H9 (cell line): ENCODE data around the gene TESK2. TPM values are rescaled to one million over a fixed set of nuclear protein-coding genes. Genes with fewer than 3 reads are reported as not detected.

ENCODE experiments used
- DNase-seq: peaks from one replicate; pipeline ENCODE4 v3.0.0-alpha.2; 2017
- H2AFZ ChIP-seq: one replicate; pipeline ENCODE4 v1.6.1; 2013; ENCODE audit warnings: mild to moderate bottlenecking, low read length, control low read depth, moderate library complexity
- H2AK5ac ChIP-seq: 2 replicates; pipeline ENCODE4 v1.6.1; 2013; ENCODE audit warnings: low read length, control low read depth, mixed read lengths; ENCODE audit not compliant: insufficient read length
- H2BK120ac ChIP-seq: one replicate; pipeline ENCODE4 v1.6.1; 2013; ENCODE audit warnings: low read depth, mild to moderate bottlenecking, low read length, control low read depth, inconsistent platforms; ENCODE audit not compliant: poor library complexity, severe bottlenecking
- H2BK12ac ChIP-seq: 2 replicates; pipeline ENCODE4 v1.6.1; 2013; ENCODE audit warnings: low read length, control low read depth, mixed read lengths, low read depth; ENCODE audit not compliant: insufficient read length
- H2BK15ac ChIP-seq: 2 replicates; pipeline ENCODE4 v1.6.1; 2013; ENCODE audit warnings: low read depth, low read length, control low read depth
- H2BK20ac ChIP-seq: one replicate; pipeline ENCODE4 v1.6.1; 2013; ENCODE audit warnings: low read depth, mild to moderate bottlenecking, low read length, control low read depth, inconsistent platforms; ENCODE audit not compliant: poor library complexity, severe bottlenecking
- H2BK5ac ChIP-seq: 2 replicates; pipeline ENCODE4 v1.6.1; 2013; ENCODE audit warnings: low read length, control low read depth, mixed read lengths; ENCODE audit not compliant: insufficient read length
- H3K14ac ChIP-seq: 2 replicates; pipeline ENCODE4 v1.6.1; 2013; ENCODE audit warnings: low read length, control low read depth; ENCODE audit not compliant: insufficient read depth
- H3K18ac ChIP-seq: 2 replicates; pipeline ENCODE4 v1.6.1; 2013; ENCODE audit warnings: low read depth, mild to moderate bottlenecking, mixed read lengths, low read length, control low read depth; ENCODE audit not compliant: insufficient read length
- H3K23ac ChIP-seq: 2 replicates; pipeline ENCODE4 v1.6.1; 2013; ENCODE audit warnings: low read length, control low read depth, mixed read lengths, low read depth; ENCODE audit not compliant: insufficient read length
- H3K23me2 ChIP-seq: 2 replicates; pipeline ENCODE4 v1.6.1; 2013; ENCODE audit warnings: low read depth, mild to moderate bottlenecking, mixed read lengths, low read length, control low read depth; ENCODE audit not compliant: insufficient read length, poor library complexity, severe bottlenecking
- H3K27ac ChIP-seq: 2 replicates; pipeline ENCODE4 v1.5.1; 2013; ENCODE audit warnings: low read length, control low read depth, mixed read lengths, low read depth; ENCODE audit not compliant: insufficient read length
- H3K27me3 ChIP-seq: 2 replicates; pipeline ENCODE4 v1.6.1; 2013; ENCODE audit warnings: low read length, control low read depth, inconsistent platforms; ENCODE audit not compliant: insufficient read depth
- H3K4ac ChIP-seq: 2 replicates; pipeline ENCODE4 v1.6.1; 2013; ENCODE audit warnings: low read depth, mild to moderate bottlenecking, control low read depth, inconsistent platforms, low read length, moderate library complexity
- H3K4me1 ChIP-seq: 2 replicates; pipeline ENCODE4 v1.6.1; 2013; ENCODE audit warnings: low read length, control low read depth, inconsistent platforms; ENCODE audit not compliant: insufficient read depth
- H3K4me2 ChIP-seq: 2 replicates; pipeline ENCODE4 v1.6.1; 2013; ENCODE audit warnings: low read length, control low read depth, mixed read lengths; ENCODE audit not compliant: insufficient read length, insufficient read depth
- H3K56ac ChIP-seq: 2 replicates; pipeline ENCODE4 v1.6.1; 2013; ENCODE audit warnings: low read depth, mild to moderate bottlenecking, mixed read lengths, low read length, control low read depth; ENCODE audit not compliant: insufficient read length
- H3K79me1 ChIP-seq: 2 replicates; pipeline ENCODE4 v1.6.1; 2013; ENCODE audit warnings: low read depth, mild to moderate bottlenecking, moderate library complexity, low read length, control low read depth, inconsistent platforms; ENCODE audit not compliant: insufficient read depth, poor library complexity, severe bottlenecking
- H3K79me2 ChIP-seq: 2 replicates; pipeline ENCODE4 v1.6.1; 2013; ENCODE audit warnings: low read length, control low read depth, inconsistent platforms; ENCODE audit not compliant: insufficient read depth
- H3K9ac ChIP-seq: 2 replicates; pipeline ENCODE4 v1.6.1; 2013; ENCODE audit warnings: low read length, control low read depth, mixed read lengths; ENCODE audit not compliant: insufficient read length; ENCODE audit errors: extremely low read depth
- H3K9me3 ChIP-seq: one replicate; pipeline ENCODE4 v1.6.1; 2013; ENCODE audit warnings: low read depth, low read length, inconsistent platforms; ENCODE audit not compliant: control insufficient read depth
- H3T11ph ChIP-seq: one replicate; pipeline ENCODE4 v1.6.1; 2013; ENCODE audit warnings: mild to moderate bottlenecking, low read length, control low read depth, inconsistent platforms
- H4K20me1 ChIP-seq: one replicate; pipeline ENCODE4 v1.6.1; 2013; ENCODE audit not compliant: control insufficient read depth, insufficient read length, insufficient read depth
- H4K5ac ChIP-seq: 2 replicates; pipeline ENCODE4 v1.6.1; 2013; ENCODE audit warnings: low read depth, mild to moderate bottlenecking, mixed read lengths, low read length, control low read depth; ENCODE audit not compliant: insufficient read length
- H4K8ac ChIP-seq: replicated peaks from 2 replicates; pipeline ENCODE4 v1.6.1; 2013; ENCODE audit warnings: low read length, control low read depth, mixed read lengths, low read depth; ENCODE audit not compliant: insufficient read length
- H4K91ac ChIP-seq: 2 replicates; pipeline ENCODE4 v1.6.1; 2013; ENCODE audit warnings: low read depth, mild to moderate bottlenecking, moderate library complexity, mixed read lengths, low read length, control low read depth; ENCODE audit not compliant: insufficient read length
- H3K27ac Mint-ChIP-seq, 3 experiments: 2 replicates in 2 of 3; 3 replicates in 1 of 3; pipeline ENCODE4 v1.8.0; 2020 to 2021; ENCODE audit warnings: mixed read lengths in 3 of 3, mild to moderate bottlenecking in 1 of 3, moderate library complexity in 1 of 3
- H3K27me3 Mint-ChIP-seq: 2 replicates; pipeline ENCODE4 v1.8.0; 2021; ENCODE audit warnings: low read depth, mild to moderate bottlenecking, moderate library complexity, mixed read lengths
- H3K36me3 Mint-ChIP-seq, 3 experiments: 2 replicates in 2 of 3; 3 replicates in 1 of 3; pipeline ENCODE4 v1.8.0; 2020 to 2021; ENCODE audit warnings: low read depth in 3 of 3, mixed read lengths in 3 of 3; ENCODE audit not compliant: insufficient read depth in 1 of 3
- H3K4me1 Mint-ChIP-seq, 2 experiments: 2 replicates each; pipeline ENCODE4 v1.8.0; 2020; ENCODE audit warnings: mixed read lengths in 2 of 2
- H3K4me3 Mint-ChIP-seq, 2 experiments: 2 replicates in 1 of 2; 3 replicates in 1 of 2; pipeline ENCODE4 v1.8.0; 2020 to 2021; ENCODE audit warnings: mild to moderate bottlenecking in 2 of 2, mixed read lengths in 2 of 2, moderate library complexity in 1 of 2
- H3K9me3 Mint-ChIP-seq, 2 experiments: 2 replicates in 1 of 2; 3 replicates in 1 of 2; pipeline ENCODE4 v1.8.0; 2020; ENCODE audit warnings: mild to moderate bottlenecking in 2 of 2, mixed read lengths in 2 of 2, moderate library complexity in 1 of 2
- WGBS: extraction: QIAGEN DNeasy Blood & Tissue Kit; methylation state at CpG from one replicate; pipeline ENCODE4 v1.1.7; 2013; ENCODE audit warnings: missing lambda C conversion rate, low lambda C conversion rate, mixed read lengths; ENCODE audit not compliant: insufficient read length; ENCODE audit errors: extremely low coverage; 5-methylcytosine and 5-hydroxymethylcytosine counted together
- total RNA-seq: library from RNA; stranded (reverse); gene quantifications from 2 replicates; pipeline ENCODE4 v1.2.1, GENCODE V29; 2021
- TF ChIP-seq, protein P1 (sequence below): fragments of 200-600 bp; sonication (generic); conservative IDR thresholded peaks from 3 replicates; pipeline ENCODE4 v1.8.0; 2021; ENCODE audit warnings: antibody characterized with exemption, mild to moderate bottlenecking

Gene TESK2
- total RNA-seq, 1 experiment from 2014 or later, result 7.2 TPM

DNA sequence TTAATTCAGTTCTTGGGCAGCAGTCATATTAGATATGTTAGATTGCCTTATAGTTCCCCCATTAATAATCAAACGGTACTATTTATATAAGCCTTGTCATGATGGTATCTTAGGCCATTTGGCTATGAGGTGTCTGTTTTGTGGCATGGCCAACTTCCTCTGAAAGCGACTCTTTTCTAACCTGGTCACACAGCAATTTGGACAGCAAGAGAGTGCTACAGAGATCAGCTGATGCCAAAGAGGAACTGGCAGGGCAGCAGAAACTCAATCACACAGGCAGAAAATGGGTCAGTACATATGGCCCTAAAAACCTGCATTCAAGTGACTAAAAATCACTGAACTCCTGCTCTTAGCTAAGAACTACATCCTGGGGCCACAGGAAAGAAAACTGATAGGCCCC, 137.3 kb downstream of the TESK2 start:
- Histone ChIP-seq H4K5ac (no peak overlapping the region), H3K23ac (no peak overlapping the region), H2BK15ac (no peak overlapping the region), H3T11ph (no peak overlapping the region), H2BK12ac (no peak overlapping the region), H2AK5ac (no peak overlapping the region), H3K27me3 (no peaks in the 10 kb centered on the region), H2AFZ (no peak overlapping the region), H3K9ac (no peak overlapping the region), H3K23me2 (no peaks in the 10 kb centered on the region), H3K4me1 (no peaks in the 10 kb centered on the region), H3K14ac (no peak overlapping the region), H3K56ac (no peak overlapping the region), H2BK20ac (no peak overlapping the region), H3K79me1 (no peaks in the 10 kb centered on the region), H2BK120ac (no peak overlapping the region), H3K79me2 (no peaks in the 10 kb centered on the region), H3K27ac (no peak overlapping the region), H4K91ac (no peak overlapping the region), H2BK5ac (no peak overlapping the region), H4K8ac (no peak overlapping the region), H3K9me3 (no peaks in the 10 kb centered on the region), H3K18ac (no peak overlapping the region), H3K4me2 (no peak overlapping the region), H3K4ac (no peak overlapping the region), H4K20me1 (no peaks in the 10 kb centered on the region)
- Mint-ChIP-seq H3K27me3 (no peaks in the 10 kb centered on the region), H3K36me3 (no peaks in the 10 kb centered on the region), H3K4me3 (no peak overlapping the region), H3K9me3 (no peaks in the 10 kb centered on the region), H3K4me1 (peaks cover 4 to 7% of the 10 kb centered on the region in 2 experiments; a peak in 3 of 4 replicates), H3K27ac (no peak overlapping the region)
- no CpG with 5 or more reads among the region's 2 CpGs for whole genome bisulfite sequencing
- TF ChIP-seq, protein P1, sequence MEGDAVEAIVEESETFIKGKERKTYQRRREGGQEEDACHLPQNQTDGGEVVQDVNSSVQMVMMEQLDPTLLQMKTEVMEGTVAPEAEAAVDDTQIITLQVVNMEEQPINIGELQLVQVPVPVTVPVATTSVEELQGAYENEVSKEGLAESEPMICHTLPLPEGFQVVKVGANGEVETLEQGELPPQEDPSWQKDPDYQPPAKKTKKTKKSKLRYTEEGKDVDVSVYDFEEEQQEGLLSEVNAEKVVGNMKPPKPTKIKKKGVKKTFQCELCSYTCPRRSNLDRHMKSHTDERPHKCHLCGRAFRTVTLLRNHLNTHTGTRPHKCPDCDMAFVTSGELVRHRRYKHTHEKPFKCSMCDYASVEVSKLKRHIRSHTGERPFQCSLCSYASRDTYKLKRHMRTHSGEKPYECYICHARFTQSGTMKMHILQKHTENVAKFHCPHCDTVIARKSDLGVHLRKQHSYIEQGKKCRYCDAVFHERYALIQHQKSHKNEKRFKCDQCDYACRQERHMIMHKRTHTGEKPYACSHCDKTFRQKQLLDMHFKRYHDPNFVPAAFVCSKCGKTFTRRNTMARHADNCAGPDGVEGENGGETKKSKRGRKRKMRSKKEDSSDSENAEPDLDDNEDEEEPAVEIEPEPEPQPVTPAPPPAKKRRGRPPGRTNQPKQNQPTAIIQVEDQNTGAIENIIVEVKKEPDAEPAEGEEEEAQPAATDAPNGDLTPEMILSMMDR, result no peak
- no peak for DNase-seq
